H1 (cell line): ENCODE measurements around the gene SRGAP3. TPM values are rescaled to one million over a fixed set of nuclear protein-coding genes. Genes with fewer than 3 reads are reported as not detected.

ENCODE experiments used
- CTCF ChIA-PET: fragments of 300-600 bp; sonication (Branson Sonifier 250); formaldehyde crosslinking; loops from one replicate; lab custom pipeline; 2021; ENCODE audit not compliant: partially characterized antibody; lab: Charles Lee
- POLR2A ChIA-PET: fragments of 300-600 bp; sonication (Branson Sonifier 250); formaldehyde crosslinking; loops from one replicate; lab custom pipeline; 2021; ENCODE audit warnings: inconsistent platforms; ENCODE audit not compliant: partially characterized antibody; lab: Charles Lee
- DNase-seq, 2 experiments: peaks; one replicate each; pipeline versions ENCODE4 v3.0.0 to v3.0.0-alpha.2; 2010 to 2022; ENCODE audit warnings: low spot score in 2 of 2, low read depth in 1 of 2, mixed read lengths in 1 of 2
- FAIRE-seq: peaks from 2 replicates; lab custom pipeline; 2011; peaks lifted over from hg19 to GRCh38; lab: Jason Lieb, UNC
- H2AFZ ChIP-seq: 2 replicates; pipeline ENCODE4 v1.8.1; 2012; ENCODE audit warnings: low read length, inconsistent platforms
- H2AK5ac ChIP-seq: 2 replicates; pipeline ENCODE4 v1.6.1; 2013; ENCODE audit warnings: low read depth, low read length
- H2BK120ac ChIP-seq: replicated peaks from 2 replicates; pipeline ENCODE3; 2013; ENCODE audit warnings: low read depth, low read length, inconsistent platforms
- H2BK12ac ChIP-seq: 2 replicates; pipeline ENCODE4 v1.6.1; 2013; ENCODE audit warnings: low read depth, low read length
- H2BK15ac ChIP-seq: 2 replicates; pipeline ENCODE4 v1.6.1; 2013; ENCODE audit warnings: low read length
- H2BK20ac ChIP-seq: 2 replicates; pipeline ENCODE4 v1.6.1; 2013; ENCODE audit warnings: low read length
- H2BK5ac ChIP-seq: 2 replicates; pipeline ENCODE4 v1.6.1; 2013; ENCODE audit warnings: low read depth, low read length
- H3K14ac ChIP-seq: 2 replicates; pipeline ENCODE4 v1.6.1; 2013; ENCODE audit warnings: inconsistent platforms; ENCODE audit not compliant: insufficient read length
- H3K18ac ChIP-seq: 2 replicates; pipeline ENCODE4 v1.6.1; 2013; ENCODE audit warnings: low read length; ENCODE audit errors: extremely low read depth
- H3K23ac ChIP-seq: 2 replicates; pipeline ENCODE4 v1.6.1; 2013; ENCODE audit warnings: inconsistent platforms; ENCODE audit not compliant: insufficient read length
- H3K23me2 ChIP-seq: 2 replicates; pipeline ENCODE4 v1.6.1; 2013; ENCODE audit warnings: low read depth, low read length
- H3K27ac ChIP-seq: 2 replicates; pipeline ENCODE4 v1.6.1; 2011; ENCODE audit warnings: low read depth, low read length, inconsistent platforms
- H3K27me3 ChIP-seq, 4 experiments: replicated peaks in 1 of 4; 1 replicate in 1 of 4; 2 replicates in 3 of 4; pipeline versions ENCODE4 v1.6.1 to v1.8.1; 2011 to 2013; ENCODE audit warnings: low read length in 3 of 4, mild to moderate bottlenecking in 3 of 4, inconsistent platforms in 2 of 4, mixed read lengths in 2 of 4, moderate library complexity in 1 of 4; ENCODE audit not compliant: control insufficient read depth in 3 of 4, insufficient read depth in 3 of 4; ENCODE audit errors: extremely low read depth in 1 of 4
- H3K36me3 ChIP-seq, 4 experiments: 2 replicates each; pipeline versions ENCODE4 v1.6.1 to v1.8.1; 2011 to 2013; ENCODE audit warnings: mild to moderate bottlenecking in 4 of 4, low read length in 3 of 4, moderate library complexity in 2 of 4, control low read depth in 1 of 4, inconsistent platforms in 1 of 4; ENCODE audit not compliant: insufficient read depth in 4 of 4, control insufficient read depth in 2 of 4
- H3K4ac ChIP-seq: replicated peaks from 2 replicates; pipeline ENCODE3; 2013; ENCODE audit warnings: low read length, low read depth, mixed read lengths, inconsistent platforms; ENCODE audit not compliant: insufficient read length
- H3K4me1 ChIP-seq, 4 experiments: replicated peaks in 1 of 4; 1 replicate in 1 of 4; 2 replicates in 3 of 4; pipeline versions ENCODE4 v1.6.1 to v1.8.1; 2011 to 2013; ENCODE audit warnings: low read length in 3 of 4, inconsistent platforms in 2 of 4, mixed read lengths in 1 of 4; ENCODE audit not compliant: insufficient read depth in 4 of 4, control insufficient read depth in 3 of 4
- H3K4me2 ChIP-seq, 2 experiments: 2 replicates each; pipeline versions ENCODE4 v1.6.1 to v1.8.1; 2011 to 2013; ENCODE audit warnings: low read depth in 2 of 2, low read length in 2 of 2, control low read depth in 1 of 2, inconsistent platforms in 1 of 2, mild to moderate bottlenecking in 1 of 2; ENCODE audit not compliant: insufficient read depth in 1 of 2
- H3K4me3 ChIP-seq, 4 experiments: fragments of 200-600, 300-600 bp in 1 of 4; sonication (generic), shearing (Covaris generic), sonication (Bioruptor Twin) in 1 of 4; 2 replicates each; pipeline versions ENCODE4 v1.5.1 to v1.8.1; 2011 to 2016; ENCODE audit warnings: low read length in 4 of 4, low read depth in 3 of 4, control low read depth in 2 of 4, inconsistent platforms in 2 of 4, mild to moderate bottlenecking in 2 of 4, mixed read lengths in 1 of 4, moderate library complexity in 1 of 4; ENCODE audit not compliant: insufficient read depth in 2 of 4; ENCODE audit errors: extremely low read depth in 1 of 4
- H3K56ac ChIP-seq: replicated peaks from 2 replicates; pipeline ENCODE3; 2013; ENCODE audit warnings: low read depth, mild to moderate bottlenecking, mixed read lengths, low read length, inconsistent platforms; ENCODE audit not compliant: insufficient read length
- H3K79me1 ChIP-seq: 2 replicates; pipeline ENCODE4 v1.6.1; 2013; ENCODE audit warnings: low read depth, low read length, control low read depth
- H3K79me2 ChIP-seq, 2 experiments: 2 replicates each; pipeline versions ENCODE4 v1.6.1 to v1.8.1; 2012 to 2013; ENCODE audit warnings: low read length in 2 of 2, mild to moderate bottlenecking in 2 of 2, inconsistent platforms in 1 of 2; ENCODE audit not compliant: insufficient read depth in 2 of 2, control insufficient read depth in 1 of 2
- H3K9ac ChIP-seq, 4 experiments: replicated peaks in 1 of 4; 1 replicate in 1 of 4; 2 replicates in 3 of 4; pipeline versions ENCODE4 v1.6.1 to v1.8.1; 2011 to 2013; ENCODE audit warnings: low read depth in 3 of 4, low read length in 3 of 4, control low read depth in 2 of 4, mild to moderate bottlenecking in 2 of 4, moderate library complexity in 2 of 4, inconsistent platforms in 1 of 4; ENCODE audit errors: extremely low read depth in 1 of 4
- H3K9me3 ChIP-seq, 2 experiments: 2 replicates each; pipeline versions ENCODE4 v1.6.1 to v1.8.1; 2012 to 2013; ENCODE audit warnings: mild to moderate bottlenecking in 2 of 2, moderate library complexity in 2 of 2, control low read depth in 1 of 2, inconsistent platforms in 1 of 2, low read depth in 1 of 2, low read length in 1 of 2, mixed read lengths in 1 of 2; ENCODE audit not compliant: insufficient read depth in 2 of 2
- H4K20me1 ChIP-seq, 2 experiments: replicated peaks in 1 of 2; 2 replicates each; pipeline versions ENCODE3 to v1.8.1; 2011 to 2013; ENCODE audit warnings: inconsistent platforms in 2 of 2, low read length in 2 of 2, mild to moderate bottlenecking in 1 of 2; ENCODE audit not compliant: insufficient read depth in 2 of 2, control insufficient read depth in 1 of 2
- H4K5ac ChIP-seq: 2 replicates; pipeline ENCODE4 v1.6.1; 2013; ENCODE audit warnings: low read length, low read depth, mixed read lengths, inconsistent platforms; ENCODE audit not compliant: insufficient read length
- H4K8ac ChIP-seq: 2 replicates; pipeline ENCODE4 v1.8.0; 2013; ENCODE audit warnings: mild to moderate bottlenecking, moderate library complexity, low read length, inconsistent platforms; ENCODE audit not compliant: insufficient read depth; ENCODE audit errors: extremely low read depth
- H4K91ac ChIP-seq: replicated peaks from 2 replicates; pipeline ENCODE3; 2013; ENCODE audit warnings: low read length, mixed read lengths, inconsistent platforms; ENCODE audit not compliant: insufficient read length
- BRCA1 ChIP-seq: IDR thresholded peaks from 2 replicates; pipeline ENCODE4 v1.6.1; 2012; ENCODE audit warnings: low read depth, low read length, improper control_type of control experiment
- CHD1 ChIP-seq: IDR thresholded peaks from 2 replicates; pipeline ENCODE4 v1.6.1; 2012; ENCODE audit warnings: low read depth, low read length, improper control_type of control experiment
- EP300 ChIP-seq, 2 experiments: IDR thresholded peaks; 1 replicate in 1 of 2; 2 replicates in 1 of 2; pipeline ENCODE4 v1.6.1; 2011 to 2012; ENCODE audit warnings: low read depth in 2 of 2, low read length in 2 of 2, mild to moderate bottlenecking in 2 of 2, borderline replicate concordance in 1 of 2, inconsistent platforms in 1 of 2, moderate library complexity in 1 of 2
- FOSL1 ChIP-seq: IDR thresholded peaks from 2 replicates; pipeline ENCODE4 v1.6.1; 2011; ENCODE audit warnings: mild to moderate bottlenecking, low read depth, low read length, moderate library complexity; ENCODE audit not compliant: insufficient read depth
- GTF2F1 ChIP-seq: IDR thresholded peaks from 2 replicates; pipeline ENCODE4 v1.6.1; 2012; ENCODE audit warnings: low read depth, low read length, improper control_type of control experiment, borderline replicate concordance
- MAFK ChIP-seq: IDR thresholded peaks from 2 replicates; pipeline ENCODE4 v1.6.1; 2012; ENCODE audit warnings: low read depth, mild to moderate bottlenecking, improper control_type of control experiment, low read length
- NRF1 ChIP-seq: IDR thresholded peaks from 2 replicates; pipeline ENCODE4 v1.6.1; 2011; ENCODE audit warnings: mild to moderate bottlenecking, low read depth, low read length, improper control_type of control experiment
- SP1 ChIP-seq: IDR thresholded peaks from 2 replicates; pipeline ENCODE4 v1.6.1; 2011; ENCODE audit warnings: low read depth, low read length
- SUZ12 ChIP-seq: fragments of 200-600 bp; sonication (generic); IDR thresholded peaks from 2 replicates; pipeline ENCODE4 v1.6.1; 2012; ENCODE audit warnings: mild to moderate bottlenecking, inconsistent platforms, low read length, moderate library complexity, mixed read lengths
- TEAD4 ChIP-seq: IDR thresholded peaks from 2 replicates; pipeline ENCODE4 v1.6.1; 2012; ENCODE audit warnings: low read depth, low read length, inconsistent platforms, mixed read lengths
- USF2 ChIP-seq: IDR thresholded peaks from 2 replicates; pipeline ENCODE4 v1.6.1; 2011; ENCODE audit warnings: low read length, improper control_type of control experiment
- WGBS, 2 experiments: shearing (Covaris generic) in 1 of 2; methylation state at CpG; one replicate each; pipeline versions ENCODE4 v1.1.6 to v1.1.7; 2013 to 2015; ENCODE audit warnings: low lambda C conversion rate in 2 of 2, mixed read lengths in 2 of 2, inconsistent platforms in 1 of 2, low coverage in 1 of 2, missing lambda C conversion rate in 1 of 2; ENCODE audit not compliant: insufficient replicate concordance in 2 of 2, insufficient coverage in 1 of 2, insufficient read length in 1 of 2; ENCODE audit errors: extremely low coverage in 1 of 2, missing lambda C conversion rate in 1 of 2; 5-methylcytosine and 5-hydroxymethylcytosine counted together
- polyA plus RNA-seq, 7 experiments: library from polyadenylated mRNA; depleted of rRNA in 3 of 7; stranded (reverse) in 5 of 7; unstranded in 2 of 7; fragments of >200 nt in 5 of 7; fragments of 200-250 nt in 2 of 7; gene quantifications; 1 replicate in 5 of 7; 2 replicates in 1 of 7; 4 replicates in 1 of 7; pipeline versions ENCODE4 v1.2.1 to v1.2.3, GENCODE V29; 2011 to 2013; ENCODE audit warnings: missing spikeins in 2 of 7, mixed read lengths in 2 of 7
- total RNA-seq: library from RNA; stranded (reverse); fragmentation: NEBNext Ultra II Directional; extraction: Animal tissue kit (Norgen Biotek cat#: 25700); gene quantifications from 2 replicates; pipeline ENCODE4 v1.2.1, GENCODE V29; 2021
- TF ChIP-seq, protein P1 (sequence below): IDR thresholded peaks from 2 replicates; pipeline ENCODE4 v1.6.1; 2011; ENCODE audit warnings: low read depth, mild to moderate bottlenecking, low read length; ENCODE audit not compliant: insufficient read depth
- TF ChIP-seq, protein P2 (sequence below): IDR thresholded peaks from 2 replicates; pipeline ENCODE4 v1.6.1; 2012; ENCODE audit warnings: inconsistent platforms

Gene SRGAP3
- total and polyA plus RNA-seq, 2 of the 8 experiments (the other 6 are each of a cell fraction or from before 2014, with no cell fraction given): 5.8 to 11.4 TPM

DNA sequence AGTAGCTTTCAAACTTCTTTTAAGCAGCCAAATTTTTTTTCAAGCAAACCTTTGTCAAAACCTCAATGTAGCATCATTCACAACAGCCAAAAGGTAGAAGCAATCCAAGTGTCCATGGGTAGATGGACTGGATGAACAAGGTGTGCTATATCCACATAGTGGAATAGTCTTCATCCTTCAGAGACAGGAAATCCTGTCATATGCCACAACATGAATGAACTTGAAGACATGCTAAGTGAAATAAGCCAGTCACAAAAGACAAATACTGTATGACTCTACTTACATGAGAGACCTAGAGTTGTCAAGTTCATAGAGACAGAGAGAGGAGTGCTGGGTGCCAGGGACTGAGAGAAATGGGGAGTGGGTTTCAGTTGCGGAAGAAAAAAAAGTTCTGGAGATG is 87.6 kb downstream of the SRGAP3 start:
- no peak overlapping the region for H2BK120ac ChIP-seq
- FAIRE-seq: no peak
- TF ChIP-seq BRCA1 (no peak), SUZ12 (no peak), NRF1 (no peak), USF2 (no peak), GTF2F1 (no peak), TEAD4 (no peak), MAFK (no peak), FOSL1 (no peak), EP300 (IDR thresholded peaks at IDR 0.05; ENCODE audit: borderline replicate concordance in 1 of 2, low read depth in 2 of 2, low read length in 2 of 2) (no peak), SP1 (no peak), CHD1 (no peak)
- TF ChIP-seq, protein P1, sequence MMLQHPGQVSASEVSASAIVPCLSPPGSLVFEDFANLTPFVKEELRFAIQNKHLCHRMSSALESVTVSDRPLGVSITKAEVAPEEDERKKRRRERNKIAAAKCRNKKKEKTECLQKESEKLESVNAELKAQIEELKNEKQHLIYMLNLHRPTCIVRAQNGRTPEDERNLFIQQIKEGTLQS: no peak
- TF ChIP-seq, protein P2, sequence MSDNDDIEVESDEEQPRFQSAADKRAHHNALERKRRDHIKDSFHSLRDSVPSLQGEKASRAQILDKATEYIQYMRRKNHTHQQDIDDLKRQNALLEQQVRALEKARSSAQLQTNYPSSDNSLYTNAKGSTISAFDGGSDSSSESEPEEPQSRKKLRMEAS: no peak

More for the DNA sequence above, 87.6 kb downstream of the SRGAP3 start:
- no peak overlapping the region for H2AK5ac ChIP-seq
- no peak overlapping the region for H4K8ac ChIP-seq
- H3K23me2 ChIP-seq: no peaks in the 10 kb centered on the region
- H3K4me3 ChIP-seq: no peak overlapping the region
- no peaks in the 10 kb centered on the region for H3K79me2 ChIP-seq
- no peak overlapping the region for H3K14ac ChIP-seq
- no peak overlapping the region for H2BK12ac ChIP-seq
- CTCF ChIA-PET: interaction anchor here (0.9 to 1.5 kb wide), 2 partner anchors 37 to 565 kb away, joined by 3 to 4 read pairs; no protein-coding TSS in a partner anchor
- H2AFZ ChIP-seq: no peak overlapping the region
- H3K27me3 ChIP-seq: no peaks in the 10 kb centered on the region
- H3K23ac ChIP-seq: no peak overlapping the region
- no peak overlapping the region for H3K27ac ChIP-seq
- no peak overlapping the region for H2BK20ac ChIP-seq
- H3K9ac ChIP-seq: no peak overlapping the region
- no peak overlapping the region for H2BK15ac ChIP-seq
- H3K4me1 ChIP-seq: no peaks in the 10 kb centered on the region
- H3K4ac ChIP-seq: no peak overlapping the region
- POLR2A ChIA-PET: no interaction called here
- H3K18ac ChIP-seq: no peak overlapping the region
- H3K36me3 ChIP-seq: no peaks in the 10 kb centered on the region
- DNase-seq: no peak
- H3K56ac ChIP-seq: no peak overlapping the region
- WGBS, 2 experiments: 71% methylated on average over 1 of the region's 1 CpG; no CpG with 5 or more reads in 1 of the 2 experiments
- no peak overlapping the region for H2BK5ac ChIP-seq
- no peaks in the 10 kb centered on the region for H3K79me1 ChIP-seq
- H3K9me3 ChIP-seq: no peaks in the 10 kb centered on the region
- no peaks in the 10 kb centered on the region for H4K20me1 ChIP-seq
- no peak overlapping the region for H3K4me2 ChIP-seq
- H4K91ac ChIP-seq: no peak overlapping the region
- H4K5ac ChIP-seq: no peak overlapping the region
